HepG2 (cell line): ENCODE measurements around the gene EEF1AKMT3. TPM values are rescaled to one million over a fixed set of nuclear protein-coding genes. Genes with fewer than 3 reads are reported as not detected.
A peak's percentile ranks its signal among the peaks of the same experiment; 100 is the strongest.

Experiments
- ARNT ChIP-seq: fragments of 450-650 bp; IDR thresholded peaks from 2 replicates; pipeline ENCODE4 v1.6.1; 2017
- CHD4 ChIP-seq: fragments of 200-600 bp; sonication (generic); IDR thresholded peaks from 2 replicates; pipeline ENCODE4 v1.7.0; 2017; ENCODE audit warnings: mild to moderate bottlenecking, low read length, borderline replicate concordance
- ELF3 ChIP-seq: IDR thresholded peaks from 2 replicates; pipeline ENCODE4 v1.6.1; 2016; ENCODE audit warnings: missing genetic modification reagents, missing compliant biosample characterization
- FOSL2 ChIP-seq: sonication (generic); formaldehyde crosslinking; IDR thresholded peaks from 2 replicates; pipeline ENCODE4 v1.4.0; 2020; ENCODE audit warnings: missing genetic modification reagents
- HDAC1 ChIP-seq: sonication (generic); formaldehyde crosslinking; IDR thresholded peaks from 2 replicates; pipeline ENCODE4 v1.5.1; 2020; ENCODE audit warnings: mild to moderate bottlenecking, missing genetic modification reagents
- HINFP ChIP-seq: sonication (generic); formaldehyde crosslinking; IDR thresholded peaks from 2 replicates; pipeline ENCODE4 v1.4.0; 2020; ENCODE audit warnings: low read depth, mild to moderate bottlenecking, missing genetic modification reagents
- HMG20A ChIP-seq: IDR thresholded peaks from 2 replicates; pipeline ENCODE4 v1.6.1; 2016; ENCODE audit warnings: borderline replicate concordance
- MZF1 ChIP-seq: sonication (generic); formaldehyde crosslinking; IDR thresholded peaks from 2 replicates; pipeline ENCODE4 v1.8.1; 2023; ENCODE audit warnings: mild to moderate bottlenecking, missing genetic modification reagents, borderline replicate concordance
- NFE2L2 ChIP-seq: fragments of 150-350 bp; IDR thresholded peaks from 2 replicates; pipeline ENCODE4 v1.6.1; 2014; ENCODE audit warnings: low read length
- NR2F2 ChIP-seq: IDR thresholded peaks from 2 replicates; pipeline ENCODE4 v1.6.1; 2012; ENCODE audit warnings: low read depth, inconsistent platforms, borderline replicate concordance
- PHF5A ChIP-seq: IDR thresholded peaks from one replicate; pipeline ENCODE4 v1.6.1; 2018; ENCODE audit warnings: low read depth, missing genetic modification reagents; ENCODE audit not compliant: unreplicated experiment
- PRDM10 ChIP-seq: sonication (generic); formaldehyde crosslinking; IDR thresholded peaks from 2 replicates; pipeline ENCODE4 v1.4.0; 2020; ENCODE audit warnings: low read depth, missing genetic modification reagents
- SIX1 ChIP-seq: sonication (generic); formaldehyde crosslinking; IDR thresholded peaks from 2 replicates; pipeline ENCODE4 v1.4.0; 2020; ENCODE audit warnings: missing genetic modification reagents, borderline replicate concordance
- SRY ChIP-seq: sonication (generic); formaldehyde crosslinking; IDR thresholded peaks from 2 replicates; pipeline ENCODE4 v1.8.0; 2022; ENCODE audit warnings: mild to moderate bottlenecking, missing genetic modification reagents
- XRCC5 ChIP-seq: fragments of 200-400 bp; formaldehyde crosslinking; optimal IDR thresholded peaks from 2 replicates; pipeline ENCODE3; 2017; ENCODE audit warnings: mild to moderate bottlenecking, low read length
- ZBTB21 ChIP-seq: sonication (generic); formaldehyde crosslinking; IDR thresholded peaks from 2 replicates; pipeline ENCODE4 v1.4.0; 2020; ENCODE audit warnings: missing genetic modification reagents
- ZNF121 ChIP-seq: sonication (generic); formaldehyde crosslinking; IDR thresholded peaks from 2 replicates; pipeline ENCODE4 v1.5.0; 2020; ENCODE audit warnings: mild to moderate bottlenecking, missing genetic modification reagents
- ZNF143 ChIP-seq: sonication (generic); formaldehyde crosslinking; IDR thresholded peaks from 2 replicates; pipeline ENCODE4 v1.4.0; 2020; ENCODE audit warnings: missing genetic modification reagents
- ZNF510 ChIP-seq: sonication (generic); formaldehyde crosslinking; IDR thresholded peaks from 2 replicates; pipeline ENCODE4 v1.4.0; 2020; ENCODE audit warnings: low read depth, mild to moderate bottlenecking, missing genetic modification reagents
- ZNF580 ChIP-seq: IDR thresholded peaks from 2 replicates; pipeline ENCODE4 v1.6.1; 2016; ENCODE audit warnings: low read depth, borderline replicate concordance
- polyA plus RNA-seq, 8 experiments: library from polyadenylated mRNA; depleted of rRNA in 3 of 8; stranded (reverse) in 7 of 8; unstranded in 1 of 8; fragments of >200 nt; fragmentation: Illumina TruSeq in 4 of 8; extraction: Trizol in 4 of 8; gene quantifications; 2 replicates each; pipeline versions ENCODE4 v1.2.1 to v1.2.3, GENCODE V29; 2011 to 2016; ENCODE audit warnings: low read depth in 4 of 8, missing spikeins in 1 of 8, mixed read lengths in 1 of 8; ENCODE audit not compliant: insufficient read depth in 1 of 8
- total RNA-seq, 5 experiments: library from RNA; depleted of rRNA; stranded (reverse); fragments of >200 nt; fragmentation: Illumina TruSeq; extraction: Trizol; gene quantifications; 2 replicates each; pipeline ENCODE4 v1.2.3, GENCODE V29; 2016; ENCODE audit warnings: low read depth in 1 of 5
- TF ChIP-seq, protein P1 (sequence below), 2 experiments: fragments of 450-650 bp in 1 of 2; sonication (generic) in 1 of 2; formaldehyde crosslinking; IDR thresholded peaks; 2 replicates each; pipeline versions ENCODE4 v1.5.0 to v1.8.0; 2020 to 2022; ENCODE audit warnings: mild to moderate bottlenecking in 1 of 2, missing genetic modification reagents in 1 of 2
- TF ChIP-seq, protein P2 (sequence below): sonication (generic); formaldehyde crosslinking; IDR thresholded peaks from 2 replicates; pipeline ENCODE4 v1.4.0; 2020; ENCODE audit warnings: mild to moderate bottlenecking, missing genetic modification reagents
- TF ChIP-seq, protein P3 (sequence below): sonication (generic); formaldehyde crosslinking; IDR thresholded peaks from 2 replicates; pipeline ENCODE4 v1.5.0; 2020; ENCODE audit warnings: missing genetic modification reagents, mild to moderate bottlenecking, borderline replicate concordance

The EEF1AKMT3 gene
- total and polyA plus RNA-seq, 2 of the 13 experiments (the other 11 are each of a cell fraction or from before 2014, with no cell fraction given), result 4.7 to 11.4 TPM

GRCh38 chr12:57744777-57745484 is 27.5 kb upstream of the EEF1AKMT3 start, which contains the start of gene TSPAN31 (continued):
- no peak for TF ChIP-seq ZNF510 (CRISPR knock-in tag)
- TF ChIP-seq FOSL2, result no peak
- TF ChIP-seq ELF3, result no peak
- TF ChIP-seq ARNT, result no peak
- TF ChIP-seq SRY (CRISPR knock-in tag), result peak; percentile 56; the same call in 1 of the 2 replicates
- no peak for TF ChIP-seq SIX1
- no peak for TF ChIP-seq NFE2L2
- no peak for TF ChIP-seq MZF1 (CRISPR knock-in tag)
- no peak for TF ChIP-seq CHD4
- 0 out of 2 replicates have a peak, but pooled peaks have one; percentile 43 for TF ChIP-seq HDAC1 (CRISPR knock-in tag)
- TF ChIP-seq, protein P1, sequence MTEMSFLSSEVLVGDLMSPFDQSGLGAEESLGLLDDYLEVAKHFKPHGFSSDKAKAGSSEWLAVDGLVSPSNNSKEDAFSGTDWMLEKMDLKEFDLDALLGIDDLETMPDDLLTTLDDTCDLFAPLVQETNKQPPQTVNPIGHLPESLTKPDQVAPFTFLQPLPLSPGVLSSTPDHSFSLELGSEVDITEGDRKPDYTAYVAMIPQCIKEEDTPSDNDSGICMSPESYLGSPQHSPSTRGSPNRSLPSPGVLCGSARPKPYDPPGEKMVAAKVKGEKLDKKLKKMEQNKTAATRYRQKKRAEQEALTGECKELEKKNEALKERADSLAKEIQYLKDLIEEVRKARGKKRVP (CRISPR knock-in tag; IDR thresholded peaks at IDR 0.05), result no peak
- peak; percentile 83 for TF ChIP-seq ZBTB21 (CRISPR knock-in tag)
- no peak for TF ChIP-seq HINFP (CRISPR knock-in tag)
- no peak for TF ChIP-seq ZNF143
- TF ChIP-seq PHF5A, result peak; percentile 8
- TF ChIP-seq, protein P2, sequence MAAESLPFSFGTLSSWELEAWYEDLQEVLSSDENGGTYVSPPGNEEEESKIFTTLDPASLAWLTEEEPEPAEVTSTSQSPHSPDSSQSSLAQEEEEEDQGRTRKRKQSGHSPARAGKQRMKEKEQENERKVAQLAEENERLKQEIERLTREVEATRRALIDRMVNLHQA (CRISPR knock-in tag), result no peak
- TF ChIP-seq ZNF580 (CRISPR knock-in tag), result no peak
- TF ChIP-seq NR2F2, result 0 out of 2 replicates have a peak, but pooled peaks have one; percentile 25
- TF ChIP-seq, protein P3, sequence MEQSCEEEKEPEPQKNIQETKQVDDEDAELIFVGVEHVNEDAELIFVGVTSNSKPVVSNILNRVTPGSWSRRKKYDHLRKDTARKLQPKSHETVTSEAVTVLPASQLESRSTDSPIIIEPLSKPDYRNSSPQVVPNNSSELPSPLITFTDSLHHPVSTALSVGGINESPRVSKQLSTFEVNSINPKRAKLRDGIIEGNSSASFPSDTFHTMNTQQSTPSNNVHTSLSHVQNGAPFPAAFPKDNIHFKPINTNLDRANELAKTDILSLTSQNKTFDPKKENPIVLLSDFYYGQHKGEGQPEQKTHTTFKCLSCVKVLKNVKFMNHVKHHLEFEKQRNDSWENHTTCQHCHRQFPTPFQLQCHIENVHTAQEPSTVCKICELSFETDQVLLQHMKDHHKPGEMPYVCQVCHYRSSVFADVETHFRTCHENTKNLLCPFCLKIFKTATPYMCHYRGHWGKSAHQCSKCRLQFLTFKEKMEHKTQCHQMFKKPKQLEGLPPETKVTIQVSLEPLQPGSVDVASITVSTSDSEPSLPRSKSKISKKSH (CRISPR knock-in tag), result no peak; the same call in 1 of the 2 replicates
- peak; percentile 18 for TF ChIP-seq XRCC5
- TF ChIP-seq HMG20A (CRISPR knock-in tag), result no peak
- no peak for TF ChIP-seq PRDM10 (CRISPR knock-in tag)
- TF ChIP-seq ZNF121 (CRISPR knock-in tag), result no peak
